GM21723 (cell line): Measurements from ENCODE around the gene ATOH8.
"Not testable (repeated sequence)": the region's sequence is repeated elsewhere in the genome, so short reads cannot be mapped to it uniquely, and the experiment has no call there.

Experiments used
- ATAC-seq: cut with Tn5 transposase; IDR thresholded peaks from one replicate; pipeline ENCODE4 v1.9.1; 2021; ENCODE audit warnings: mild to moderate bottlenecking, moderate library complexity; ENCODE audit not compliant: unreplicated experiment

ATOH8 gene, protein sequence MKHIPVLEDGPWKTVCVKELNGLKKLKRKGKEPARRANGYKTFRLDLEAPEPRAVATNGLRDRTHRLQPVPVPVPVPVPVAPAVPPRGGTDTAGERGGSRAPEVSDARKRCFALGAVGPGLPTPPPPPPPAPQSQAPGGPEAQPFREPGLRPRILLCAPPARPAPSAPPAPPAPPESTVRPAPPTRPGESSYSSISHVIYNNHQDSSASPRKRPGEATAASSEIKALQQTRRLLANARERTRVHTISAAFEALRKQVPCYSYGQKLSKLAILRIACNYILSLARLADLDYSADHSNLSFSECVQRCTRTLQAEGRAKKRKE

DNA sequence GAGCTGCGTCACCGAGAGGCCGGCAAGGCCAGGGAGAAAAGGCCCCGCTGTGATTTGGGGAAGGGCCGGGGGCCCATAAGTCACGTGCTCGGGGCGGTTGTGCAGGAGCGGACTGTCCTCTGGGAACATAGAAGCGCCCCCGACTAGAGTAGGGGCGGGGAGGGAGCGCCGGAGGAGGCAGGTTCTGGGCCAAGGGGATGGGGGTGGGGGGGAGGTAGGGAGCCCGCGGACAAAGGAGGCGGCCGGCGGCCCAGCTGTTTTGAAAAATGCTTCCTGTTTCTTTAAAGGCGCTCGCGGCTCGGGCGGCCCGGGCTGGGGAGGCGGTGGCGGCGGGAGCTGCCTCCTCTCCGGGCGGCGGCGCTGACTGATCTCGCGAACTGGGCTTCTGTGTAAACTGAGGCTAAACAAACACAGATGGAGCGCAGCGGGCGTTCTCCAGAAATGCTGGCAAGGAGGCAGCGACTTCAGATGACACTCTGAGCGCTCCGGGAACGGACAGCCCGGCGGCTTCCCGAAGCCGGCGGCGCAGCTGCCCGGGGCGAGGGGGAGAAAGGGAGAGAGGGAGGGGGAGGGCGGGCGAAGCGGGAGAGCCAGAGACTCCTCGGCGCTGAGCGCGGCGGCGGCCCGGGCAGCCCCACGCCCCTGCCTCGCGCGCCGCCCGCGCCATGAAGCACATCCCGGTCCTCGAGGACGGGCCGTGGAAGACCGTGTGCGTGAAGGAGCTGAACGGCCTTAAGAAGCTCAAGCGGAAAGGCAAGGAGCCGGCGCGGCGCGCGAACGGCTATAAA lies at the start of gene ATOH8:
TSS of gene ATOH8 (plus strand) at position 467 of the 788 bp plus-strand sequence. CDS start at position 666, 199 bp downstream.
- no peak for ATAC-seq

DNA sequence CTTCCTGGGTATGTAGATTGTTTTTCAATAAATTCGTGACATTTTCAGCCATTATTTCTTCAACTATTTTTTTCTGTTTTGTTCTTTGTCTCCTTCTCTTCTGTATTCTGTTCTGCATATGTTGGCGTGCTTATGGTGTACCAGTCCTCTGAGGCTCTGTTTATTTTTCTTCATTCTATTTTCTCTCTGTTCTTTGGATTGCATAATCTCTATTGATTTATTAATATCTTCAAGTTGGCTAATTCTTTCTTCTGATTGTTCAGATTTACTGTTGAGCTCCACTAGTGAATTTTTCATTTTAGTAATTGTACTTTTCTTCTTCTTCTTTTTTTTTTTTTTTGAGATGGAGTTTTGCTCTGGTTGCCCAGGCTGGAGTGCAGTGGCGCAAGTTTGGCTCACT lies 49.8 kb upstream of the ATOH8 start:
- no peak for ATAC-seq

DNA sequence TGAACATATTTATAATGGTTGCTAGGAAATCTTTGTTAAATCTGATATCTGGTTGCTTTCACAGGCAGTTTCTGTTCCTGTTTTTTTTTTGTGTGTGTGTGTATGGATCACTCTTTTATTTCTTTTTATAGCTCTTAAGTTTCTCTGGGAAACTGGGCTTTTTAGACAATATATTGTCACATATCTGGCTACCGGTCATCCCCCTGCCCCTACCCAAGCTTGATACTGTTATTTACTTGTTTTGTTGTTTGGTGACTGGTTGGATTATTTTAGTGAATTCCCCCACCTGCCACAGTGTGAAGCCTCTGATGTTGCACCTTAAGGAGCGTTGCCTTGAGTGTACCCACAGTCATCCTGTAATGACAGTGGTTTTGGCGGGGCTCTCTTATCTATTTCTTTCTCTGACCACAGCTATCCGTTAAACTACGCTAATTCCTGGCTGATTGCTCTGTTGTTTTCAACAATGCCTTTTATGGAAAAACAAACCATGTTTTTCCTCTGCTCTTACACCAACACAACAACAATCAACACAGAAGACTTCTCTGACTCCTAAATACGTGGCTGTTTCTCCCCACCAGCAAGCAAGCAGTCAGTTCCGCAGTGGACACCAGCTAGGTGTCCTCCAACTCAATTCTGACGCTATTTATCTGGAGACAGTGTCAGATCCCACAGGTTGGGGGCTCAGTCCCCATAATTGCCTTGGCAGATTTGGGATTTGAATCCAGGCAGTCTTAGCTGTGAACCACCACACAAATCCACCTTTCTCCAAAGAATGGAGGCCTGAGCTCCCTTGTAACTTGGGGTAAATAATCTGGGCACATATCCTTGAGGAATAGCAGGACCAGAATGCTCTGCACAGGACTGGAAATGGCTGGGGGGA lies 48.8 kb upstream of the ATOH8 start:
- peak; percentile 73 for ATAC-seq

DNA sequence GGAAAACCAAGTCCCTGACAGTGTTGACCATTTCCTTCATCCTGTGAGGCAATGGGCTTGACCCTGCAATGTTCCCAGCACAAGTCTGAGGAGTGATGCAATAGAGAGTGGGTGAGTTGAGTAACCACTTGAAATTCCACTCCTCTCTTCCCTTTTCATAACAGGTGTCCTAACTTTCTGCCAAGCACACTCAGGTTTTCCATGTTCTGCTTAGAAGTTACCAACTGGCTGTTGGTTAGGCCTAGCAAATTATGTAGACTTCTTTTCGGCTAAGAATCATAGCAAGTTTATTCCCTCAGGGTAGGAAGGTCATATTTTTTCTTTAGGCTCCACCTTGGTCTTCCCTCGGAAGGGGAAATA lies 48.1 kb upstream of the ATOH8 start:
- no peak for ATAC-seq

DNA sequence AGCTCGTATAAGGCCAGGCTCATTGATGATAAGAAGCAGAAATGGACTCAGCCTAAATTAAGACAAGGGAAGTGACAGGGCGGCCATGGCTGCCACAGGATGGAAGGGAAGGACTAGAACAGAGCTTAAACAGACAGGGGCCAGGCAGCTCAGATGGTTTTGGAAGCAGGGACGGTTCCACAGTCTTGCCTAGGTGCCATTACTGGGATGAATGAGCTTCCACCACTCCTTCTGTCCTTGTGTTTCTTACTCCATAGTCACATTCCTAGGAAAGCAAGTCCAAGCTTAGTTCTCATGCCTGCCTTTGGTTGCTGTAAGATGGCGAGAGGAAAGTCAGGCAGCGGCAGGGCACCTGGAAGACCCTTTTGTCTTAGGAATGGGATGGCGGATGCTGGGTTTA lies 47.7 kb upstream of the ATOH8 start:
- ATAC-seq, result no peak

DNA sequence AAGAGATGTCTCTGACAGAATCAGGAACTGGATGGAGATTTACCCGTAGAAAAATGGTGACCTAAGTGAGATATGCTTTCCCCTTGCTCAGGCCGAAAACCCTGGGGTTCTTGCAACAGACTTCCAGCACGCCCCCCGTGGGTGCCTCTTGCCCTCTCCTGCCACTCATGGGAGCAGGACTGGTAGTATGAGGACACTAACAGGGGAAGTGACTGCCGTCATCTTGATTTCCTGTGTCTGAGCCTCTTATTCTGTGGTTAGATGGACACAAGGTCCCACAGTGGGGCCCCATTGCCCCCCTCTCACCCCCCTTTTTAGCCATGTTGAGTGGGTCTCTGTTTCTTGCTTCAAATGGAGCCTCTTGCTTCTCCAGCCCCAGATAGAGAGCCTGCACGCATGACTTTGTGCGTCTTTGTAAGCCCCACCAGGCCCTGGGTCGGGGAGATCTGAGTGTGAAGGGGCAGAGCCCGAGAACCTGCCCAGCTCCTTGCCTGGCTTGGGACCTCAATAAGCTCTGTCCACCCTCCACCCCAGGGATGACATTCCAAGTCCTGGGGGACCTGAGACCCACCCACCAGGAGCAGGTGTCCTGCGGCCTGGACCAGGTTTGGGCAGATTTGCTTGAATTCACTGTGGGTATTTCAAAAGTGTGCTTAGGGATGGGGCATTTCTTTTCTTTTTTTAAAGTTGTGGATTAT lies 47.0 kb upstream of the ATOH8 start:
- ATAC-seq, result no peak

DNA sequence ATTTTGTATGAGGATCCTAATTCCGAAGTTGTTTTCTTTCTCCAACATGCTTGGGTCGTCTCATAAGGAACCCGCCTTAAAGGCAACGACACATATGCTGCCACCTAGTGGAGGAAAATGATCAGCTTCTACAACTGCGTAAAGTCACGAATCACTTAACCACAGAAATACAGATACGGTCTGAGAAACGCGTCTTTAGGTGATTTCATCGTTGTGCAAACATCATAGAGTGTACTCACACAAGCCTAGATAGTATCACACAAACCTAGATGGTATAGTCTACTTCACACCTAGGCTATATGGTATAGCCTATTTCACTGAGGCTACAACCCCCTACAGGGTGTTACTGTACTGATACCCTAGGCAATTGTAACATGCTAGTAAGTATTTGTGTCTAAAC lies 46.5 kb upstream of the ATOH8 start:
- ATAC-seq, result peak; percentile 50

DNA sequence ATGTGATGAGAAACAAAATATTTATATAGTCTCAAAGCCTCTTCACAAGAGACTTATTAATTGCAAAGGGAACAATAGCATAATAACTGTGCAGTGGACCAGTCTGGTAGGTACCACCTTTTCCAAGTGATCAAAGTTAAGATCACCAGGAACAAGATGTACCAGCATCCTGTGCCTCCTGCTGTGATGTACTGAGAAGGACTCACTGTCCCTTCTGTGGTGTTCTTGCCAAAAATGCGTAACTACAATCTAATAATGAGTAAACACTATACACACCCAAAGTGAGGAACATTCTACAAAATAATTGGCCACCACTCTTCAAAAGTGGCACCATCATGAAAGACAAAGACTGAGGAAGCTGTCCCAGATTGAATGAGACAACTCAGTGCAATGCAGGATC lies 45.1 kb upstream of the ATOH8 start:
- no peak for ATAC-seq

DNA sequence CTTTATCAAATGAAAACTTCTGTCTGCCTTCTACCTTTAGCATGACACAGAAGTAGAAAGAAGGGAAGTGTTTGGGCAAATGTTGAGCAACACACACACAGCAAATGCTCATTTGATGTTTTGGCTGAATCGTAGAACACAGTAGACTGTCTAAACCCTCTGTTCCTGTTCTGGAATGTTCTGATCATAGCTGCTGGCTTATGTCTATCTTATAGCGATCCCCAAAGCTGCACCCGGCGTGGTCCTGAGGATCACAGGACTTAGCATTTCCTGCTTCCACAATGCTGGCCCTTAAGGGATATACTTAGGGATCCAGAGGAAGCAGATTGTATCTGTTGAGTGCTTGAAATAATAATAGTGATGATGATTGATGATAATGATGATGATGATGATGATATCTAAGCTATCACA lies 44.4 kb upstream of the ATOH8 start:
- ATAC-seq, result no peak

DNA sequence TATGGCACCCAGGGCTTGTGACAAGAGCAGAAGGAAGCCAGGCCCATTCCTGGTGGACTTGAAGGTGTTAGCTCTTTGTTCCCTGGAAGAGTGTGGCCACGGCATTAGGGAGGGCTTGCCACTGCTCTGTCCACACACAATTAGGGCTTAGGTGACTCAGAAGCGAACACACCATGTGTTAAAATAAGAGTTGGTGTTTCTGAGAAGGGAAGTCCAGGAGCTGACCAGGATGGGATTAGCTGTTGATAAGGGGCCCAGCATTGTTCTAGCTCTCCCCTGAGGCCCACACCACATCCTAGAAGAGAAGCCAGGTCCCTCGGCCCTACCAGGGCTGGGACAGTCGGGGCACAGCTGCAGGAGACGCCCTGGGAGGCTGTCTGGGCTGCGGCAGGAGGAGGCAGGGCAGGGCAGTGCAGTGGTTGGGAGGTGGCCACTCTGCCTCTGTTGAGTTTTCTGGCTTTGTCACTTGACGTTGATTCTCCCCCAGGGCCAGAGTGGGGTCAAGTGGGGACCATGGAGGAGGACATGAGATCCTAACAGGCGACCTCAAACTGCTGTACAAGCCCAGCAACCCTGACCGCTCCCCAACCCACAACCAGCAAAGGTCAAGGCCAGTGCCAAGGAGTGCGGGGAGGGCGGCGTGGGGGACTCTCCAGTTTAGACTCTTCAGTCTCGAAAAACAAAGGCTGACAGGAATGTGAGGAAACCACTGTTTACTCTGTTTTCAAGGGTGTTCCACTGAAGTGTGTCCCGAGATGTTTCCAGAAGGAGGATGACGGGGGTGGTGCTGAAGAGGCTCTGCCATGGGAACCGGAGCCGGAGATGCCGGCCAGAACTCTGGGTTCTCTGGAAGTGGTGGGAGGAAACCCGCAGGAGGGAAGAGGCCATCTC lies 42.9 kb upstream of the ATOH8 start:
- ATAC-seq, result no peak

DNA sequence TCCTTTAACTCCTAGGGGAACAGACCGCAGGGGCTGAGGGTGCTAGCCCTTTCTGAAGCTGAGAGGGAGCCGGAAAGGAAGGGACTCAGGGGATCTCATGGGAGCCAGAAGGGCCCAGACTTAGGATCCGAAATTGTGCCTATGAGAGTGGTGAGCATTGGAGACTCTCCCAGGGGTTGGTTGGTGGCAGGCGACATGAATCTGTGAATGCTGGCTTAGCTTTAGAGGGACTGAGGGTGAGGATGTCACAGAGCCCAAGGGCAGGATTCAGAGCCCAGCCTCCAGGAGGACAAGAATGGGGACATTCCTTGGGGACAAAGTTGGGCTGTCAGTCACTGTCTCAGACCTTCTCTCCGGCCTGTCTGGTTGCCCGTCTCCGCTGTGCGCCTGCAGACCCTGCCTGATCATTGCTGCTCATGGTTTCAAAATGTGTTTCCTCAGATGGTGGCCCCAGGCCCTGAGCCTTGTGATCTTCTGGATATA lies 42.2 kb upstream of the ATOH8 start:
- no peak for ATAC-seq

DNA sequence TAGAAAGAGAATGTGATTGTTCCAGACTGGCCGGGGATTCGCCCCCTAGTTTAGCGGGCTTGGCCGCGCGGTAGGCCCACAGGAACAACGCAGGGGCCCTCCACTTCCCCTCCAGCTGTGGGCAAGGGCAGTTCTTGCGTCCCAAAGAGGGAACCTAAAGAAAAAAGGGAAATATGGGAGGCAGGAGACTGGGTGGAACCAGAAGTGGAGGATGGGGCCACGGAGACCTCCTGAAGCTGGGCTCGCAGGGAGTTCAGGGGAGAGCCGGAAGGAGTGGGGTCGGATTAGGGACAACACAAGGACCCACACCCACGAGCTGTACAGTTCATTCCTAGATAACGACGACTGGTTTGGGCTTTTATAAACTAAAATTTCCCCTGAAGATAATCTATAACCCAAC lies 41.5 kb upstream of the ATOH8 start:
- ATAC-seq, result no peak

DNA sequence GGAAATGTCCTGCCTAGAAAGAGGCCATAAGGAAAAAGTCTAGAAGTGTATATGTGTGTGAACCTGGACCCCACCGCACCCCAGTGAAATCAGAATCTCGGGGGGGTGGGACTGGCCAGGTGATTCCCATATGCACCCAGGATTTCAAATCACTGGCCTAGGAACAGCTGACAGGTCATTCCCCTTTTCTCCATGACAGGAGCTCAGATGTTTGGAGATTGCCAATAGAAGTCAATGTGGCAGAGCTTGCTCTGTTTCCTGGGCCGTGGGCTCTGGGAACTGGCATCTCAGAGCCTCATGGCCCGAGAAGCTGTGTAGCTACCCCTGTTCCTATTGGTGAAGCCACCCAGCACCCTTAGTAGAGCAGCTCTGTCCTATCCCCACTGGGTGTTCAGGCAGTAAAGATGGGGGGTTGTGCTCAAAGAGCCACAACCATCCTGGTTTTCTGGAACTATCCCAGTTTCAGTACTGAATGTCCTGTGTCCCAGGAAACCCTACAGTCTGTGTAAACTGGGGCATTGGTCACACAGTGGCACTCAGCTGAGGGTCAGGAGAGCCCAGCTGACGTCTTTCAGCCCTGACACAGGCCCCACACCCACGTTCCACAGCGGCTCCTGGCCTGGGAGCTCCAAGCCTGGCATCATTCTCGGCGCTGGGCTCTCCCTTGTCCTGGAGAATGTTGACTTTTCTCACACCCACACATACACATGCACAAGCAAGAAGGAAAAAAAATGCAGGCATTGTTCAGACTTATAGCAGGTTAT lies 40.8 kb upstream of the ATOH8 start:
- no peak for ATAC-seq

DNA sequence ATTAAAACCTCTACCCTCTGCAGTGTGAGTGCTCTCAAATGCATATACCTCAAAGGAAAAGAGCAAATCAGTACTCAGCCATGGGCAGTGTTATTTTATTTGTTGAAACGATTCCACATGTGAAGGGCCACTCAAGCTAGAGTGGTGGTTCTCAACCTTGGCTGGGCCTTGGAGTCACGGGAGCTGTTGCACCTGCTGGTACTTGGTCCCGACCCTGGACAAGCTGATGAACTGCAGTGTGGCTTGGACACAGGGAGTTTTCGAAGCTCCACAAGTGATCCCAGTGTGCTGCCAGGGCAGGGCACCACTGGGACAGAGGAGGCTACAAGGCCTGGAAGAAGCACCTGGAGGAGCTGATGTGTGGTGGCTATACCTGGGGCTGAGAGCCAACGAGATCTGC lies 40.0 kb upstream of the ATOH8 start:
- ATAC-seq, result no peak

DNA sequence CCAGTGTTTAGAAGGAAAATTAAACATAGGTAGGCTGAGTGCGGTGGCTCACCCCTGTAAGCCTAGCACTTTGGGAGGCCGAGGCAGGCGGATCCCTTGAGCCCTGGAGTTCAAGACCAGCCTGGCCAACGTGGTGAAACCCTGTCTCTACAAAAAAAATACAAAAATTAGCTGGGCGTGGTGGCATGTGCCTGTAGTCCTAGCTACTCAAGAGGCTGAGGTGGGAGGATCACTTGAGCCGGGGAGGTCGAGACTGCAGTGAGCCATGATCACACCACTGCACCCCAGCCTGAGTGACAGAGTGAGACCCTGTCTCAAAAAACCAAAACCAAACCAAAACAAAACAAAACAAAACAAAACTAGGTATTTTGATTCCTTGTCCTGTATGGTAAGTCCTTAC lies 39.4 kb upstream of the ATOH8 start:
- ATAC-seq, result not testable (repeated sequence)

DNA sequence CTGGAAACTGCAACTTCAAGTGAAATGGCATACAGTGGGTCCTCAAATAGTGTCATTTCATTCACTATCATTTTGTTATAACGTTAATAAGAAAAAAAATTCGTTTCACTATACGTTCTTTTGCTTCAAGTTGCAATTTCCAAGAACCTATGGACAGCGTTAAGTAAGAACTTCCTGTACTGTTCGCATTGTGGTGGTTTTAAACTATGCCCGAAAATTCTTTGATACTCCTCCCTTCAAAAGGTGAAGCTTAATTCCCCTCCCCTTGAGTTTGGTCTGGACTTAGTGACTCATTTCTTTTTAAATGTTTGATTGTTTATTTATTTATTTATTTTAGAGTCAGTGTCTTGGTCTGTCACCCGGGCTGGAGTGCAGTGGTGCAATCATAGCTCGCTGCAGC lies 39.0 kb upstream of the ATOH8 start:
- ATAC-seq, result no peak

DNA sequence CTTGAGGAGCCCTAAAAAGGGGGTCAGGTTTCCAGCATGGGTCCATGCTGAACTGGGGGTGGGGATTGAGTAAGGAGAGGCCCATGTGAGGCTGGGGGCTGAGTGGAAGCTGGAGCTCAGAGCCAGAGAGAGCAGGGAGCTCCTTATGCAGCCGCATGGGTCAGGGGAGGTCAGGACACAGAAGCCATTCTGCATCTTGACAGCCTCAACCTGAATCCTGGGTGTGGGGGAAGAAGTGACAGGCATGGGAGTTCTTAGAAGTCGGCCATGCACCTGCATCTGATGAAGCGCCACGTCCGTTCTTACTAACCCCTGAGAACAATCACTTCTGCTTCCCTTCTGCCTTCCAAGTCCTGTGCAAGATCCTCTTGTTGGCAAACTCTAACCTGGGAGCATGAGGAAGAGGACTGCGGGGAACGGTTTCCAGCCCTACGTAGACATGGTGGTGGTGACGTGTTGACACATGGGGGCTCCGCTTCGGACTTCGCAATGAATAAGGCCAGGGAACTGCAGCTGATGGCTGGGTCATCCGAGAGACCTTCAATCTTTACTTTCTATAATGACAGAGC lies 37.4 kb upstream of the ATOH8 start:
- no peak for ATAC-seq

DNA sequence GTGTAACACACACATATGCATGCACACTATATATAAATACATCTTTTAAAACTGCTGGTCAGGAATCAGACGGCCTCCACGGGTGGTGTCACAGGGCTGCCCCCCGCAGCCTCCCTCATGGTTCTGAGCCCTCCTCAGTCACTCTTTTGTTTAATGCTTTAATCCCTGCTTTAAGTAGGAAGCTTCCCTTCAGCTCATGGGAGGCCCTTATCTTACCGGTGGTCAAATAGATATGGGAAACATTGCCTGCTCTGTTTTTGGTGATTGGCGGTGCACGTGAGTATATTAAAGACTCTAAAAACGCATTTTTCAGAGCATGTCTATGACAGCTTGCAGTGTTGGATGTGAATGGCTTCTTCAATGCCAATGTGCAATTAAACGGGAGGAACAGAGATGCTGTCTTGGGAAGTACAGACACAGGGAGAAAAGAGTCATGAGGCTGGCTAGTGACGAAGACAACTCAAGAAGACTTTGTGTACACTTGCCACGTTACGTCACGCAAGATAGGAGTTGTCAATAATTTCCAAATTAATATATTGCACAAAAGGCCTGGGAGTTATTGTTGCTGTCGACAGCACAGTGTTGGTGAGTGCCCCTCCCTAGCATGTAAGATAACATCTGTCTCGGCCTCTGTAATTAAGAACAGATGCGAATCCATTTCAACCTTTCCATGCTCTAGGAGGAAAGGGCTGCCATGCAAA lies 36.3 kb upstream of the ATOH8 start:
- no peak for ATAC-seq
